GM06990 (cell line): ENCODE results near the gene BEX4.
"Not testable (repeated sequence)": the region's sequence is repeated elsewhere in the genome, so short reads cannot be mapped to it uniquely, and the experiment has no call there.

Experiments used
- DNase-seq: peaks from one replicate; pipeline ENCODE4 v3.0.0-alpha.2; 2011; ENCODE audit not compliant: insufficient read length; ENCODE audit errors: extremely low read depth
- H3K27me3 ChIP-seq: replicated peaks from 2 replicates; pipeline ENCODE4 v1.6.0; 2011; ENCODE audit warnings: low read length; ENCODE audit not compliant: control insufficient read depth, insufficient read depth
- H3K36me3 ChIP-seq: 2 replicates; pipeline ENCODE4 v1.5.1; 2011; ENCODE audit warnings: low read length; ENCODE audit not compliant: control insufficient read depth, insufficient read depth
- H3K4me3 ChIP-seq: replicated peaks from 2 replicates; pipeline ENCODE4 v1.5.1; 2011; ENCODE audit warnings: low read depth, mild to moderate bottlenecking, control low read depth, low read length
- TF ChIP-seq, protein P1 (sequence below): IDR thresholded peaks from 2 replicates; pipeline ENCODE4 v1.5.1; 2011; ENCODE audit warnings: low read length, control low read depth, mild to moderate bottlenecking, inconsistent platforms; ENCODE audit not compliant: insufficient read depth, poor library complexity, severe bottlenecking

The BEX4 gene

DNA sequence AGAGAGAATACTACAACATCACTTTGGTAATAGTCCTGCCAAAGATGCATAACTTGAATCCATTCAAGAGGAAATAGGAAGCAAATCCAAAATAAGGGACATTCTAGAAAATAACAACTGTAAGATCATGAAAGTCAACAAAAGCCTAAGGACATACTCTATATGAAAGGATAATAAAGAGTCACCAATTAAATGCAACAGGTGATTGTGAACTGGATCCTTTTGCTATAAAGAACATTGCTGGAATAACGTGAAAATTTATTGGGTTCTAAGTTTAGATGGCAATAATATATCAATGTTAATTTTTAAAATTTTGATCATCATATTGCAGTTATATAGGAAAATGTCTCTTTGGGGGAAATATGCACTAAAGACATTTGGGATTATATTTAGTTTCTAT lies 20.0 kb downstream of the BEX4 start:
- DNase-seq: no peak
- H3K27me3 ChIP-seq: no peaks in the 10 kb centered on the region
- H3K4me3 ChIP-seq: no peak overlapping the region
- H3K36me3 ChIP-seq: no peaks in the 10 kb centered on the region
- TF ChIP-seq, protein P1, sequence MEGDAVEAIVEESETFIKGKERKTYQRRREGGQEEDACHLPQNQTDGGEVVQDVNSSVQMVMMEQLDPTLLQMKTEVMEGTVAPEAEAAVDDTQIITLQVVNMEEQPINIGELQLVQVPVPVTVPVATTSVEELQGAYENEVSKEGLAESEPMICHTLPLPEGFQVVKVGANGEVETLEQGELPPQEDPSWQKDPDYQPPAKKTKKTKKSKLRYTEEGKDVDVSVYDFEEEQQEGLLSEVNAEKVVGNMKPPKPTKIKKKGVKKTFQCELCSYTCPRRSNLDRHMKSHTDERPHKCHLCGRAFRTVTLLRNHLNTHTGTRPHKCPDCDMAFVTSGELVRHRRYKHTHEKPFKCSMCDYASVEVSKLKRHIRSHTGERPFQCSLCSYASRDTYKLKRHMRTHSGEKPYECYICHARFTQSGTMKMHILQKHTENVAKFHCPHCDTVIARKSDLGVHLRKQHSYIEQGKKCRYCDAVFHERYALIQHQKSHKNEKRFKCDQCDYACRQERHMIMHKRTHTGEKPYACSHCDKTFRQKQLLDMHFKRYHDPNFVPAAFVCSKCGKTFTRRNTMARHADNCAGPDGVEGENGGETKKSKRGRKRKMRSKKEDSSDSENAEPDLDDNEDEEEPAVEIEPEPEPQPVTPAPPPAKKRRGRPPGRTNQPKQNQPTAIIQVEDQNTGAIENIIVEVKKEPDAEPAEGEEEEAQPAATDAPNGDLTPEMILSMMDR: no peak

DNA sequence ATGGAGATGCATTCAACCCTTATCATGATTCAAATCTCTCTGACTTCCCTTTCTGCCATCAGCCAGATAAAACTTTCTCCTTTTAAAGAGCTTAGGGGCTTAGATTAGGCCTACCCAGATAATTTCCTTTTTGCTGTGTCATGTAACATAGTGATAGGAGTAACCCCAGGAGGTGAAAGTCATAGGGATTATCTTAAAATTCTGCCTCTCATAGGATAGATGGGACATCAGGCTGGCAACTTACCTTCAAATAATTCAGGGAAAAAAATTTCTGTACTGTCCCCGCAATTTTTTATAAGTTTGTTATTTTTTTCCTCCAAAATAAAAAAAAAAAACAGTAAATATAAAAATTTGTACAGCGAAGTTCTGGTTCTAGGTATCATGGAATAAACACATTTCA lies 20.7 kb downstream of the BEX4 start:
- H3K27me3 ChIP-seq, DNase-seq, H3K4me3 ChIP-seq, H3K36me3 ChIP-seq: not testable (repeated sequence)

DNA sequence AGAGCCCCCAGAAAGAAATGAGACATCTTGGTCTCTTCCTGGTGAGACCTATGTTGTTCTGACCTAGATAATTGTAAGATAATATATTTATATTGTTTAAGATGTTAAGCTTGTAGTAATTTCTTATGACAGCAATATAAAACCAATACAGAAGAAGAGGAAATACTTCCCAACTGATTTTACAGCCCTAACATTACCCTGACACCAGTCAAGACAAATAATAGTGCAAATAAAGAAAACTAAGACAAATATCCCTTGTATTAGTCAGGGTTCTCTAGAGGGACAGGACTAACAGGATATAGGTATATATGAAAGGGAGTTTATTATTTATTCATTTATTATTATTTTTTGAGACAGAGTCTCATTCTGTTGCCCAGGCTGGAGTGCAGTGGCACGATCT lies 21.4 kb downstream of the BEX4 start:
- Histone ChIP-seq H3K4me3 (no peak overlapping the region), H3K27me3 (no peaks in the 10 kb centered on the region), H3K36me3 (no peaks in the 10 kb centered on the region)
- DNase-seq: no peak
- TF ChIP-seq, protein P1: no peak

DNA sequence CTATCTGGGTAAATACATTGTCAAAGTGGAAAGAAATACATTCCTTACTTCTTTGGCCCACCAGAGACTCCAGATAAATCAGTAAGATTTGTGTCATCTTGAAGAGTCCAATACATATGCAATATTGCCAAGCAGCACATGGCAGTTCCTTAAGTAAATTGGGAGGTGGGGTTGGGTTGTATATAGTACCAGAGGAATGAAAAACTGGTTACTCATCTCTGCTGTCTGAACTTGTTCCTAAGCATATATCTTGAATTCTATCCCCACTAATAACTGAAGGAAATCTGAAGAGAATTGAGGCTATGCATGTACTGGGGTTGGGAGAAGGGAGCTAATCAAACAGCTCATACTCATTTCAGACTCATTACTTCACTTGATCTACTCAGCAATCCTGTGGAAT lies 25.2 kb downstream of the BEX4 start:
- TF ChIP-seq, protein P1: no peak
- Histone ChIP-seq H3K36me3 (no peaks in the 10 kb centered on the region), H3K4me3 (no peak overlapping the region), H3K27me3 (no peaks in the 10 kb centered on the region)
- DNase-seq: no peak

DNA sequence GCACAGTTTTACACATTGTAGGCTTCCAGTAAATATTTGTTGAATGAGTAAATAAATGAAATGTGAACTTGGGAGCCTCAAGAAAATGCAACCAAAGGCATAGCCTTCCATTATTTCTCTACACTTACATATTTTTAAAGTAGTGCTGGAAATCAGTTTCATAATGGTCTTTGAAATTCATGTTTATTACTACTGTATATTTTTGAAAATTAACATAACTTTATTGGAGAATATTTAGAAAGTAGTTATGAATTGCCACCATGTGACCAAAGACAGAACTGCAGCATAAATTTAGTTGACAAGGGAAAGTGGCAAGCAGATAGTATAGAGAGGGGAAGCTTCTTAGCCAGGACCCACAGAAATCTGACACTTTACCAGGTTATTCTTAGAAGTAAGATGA lies 33.6 kb downstream of the BEX4 start:
- Histone ChIP-seq H3K36me3 (no peaks in the 10 kb centered on the region), H3K27me3 (no peaks in the 10 kb centered on the region), H3K4me3 (no peak overlapping the region)
- DNase-seq: no peak
- TF ChIP-seq, protein P1: peak; percentile 28

DNA sequence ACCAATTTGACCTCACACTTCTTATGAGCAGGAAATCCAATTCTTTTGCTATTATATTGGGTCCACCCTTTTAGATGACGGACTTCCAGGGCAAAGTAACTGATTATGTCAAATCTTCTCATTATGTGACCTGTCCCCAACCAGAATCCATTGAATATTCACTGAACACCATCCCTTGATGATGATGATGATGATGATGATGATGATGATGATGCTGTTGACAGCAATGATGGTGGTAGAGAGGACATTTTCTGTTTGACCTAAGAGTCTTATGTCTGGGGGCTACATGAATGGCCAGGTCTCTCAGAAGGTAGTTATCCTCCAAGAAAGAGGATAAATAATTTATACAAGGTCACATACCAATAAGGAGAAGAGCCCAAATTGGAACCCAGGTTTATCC lies 34.9 kb downstream of the BEX4 start:
- H3K36me3 ChIP-seq: no peaks in the 10 kb centered on the region
- H3K27me3 ChIP-seq: no peaks in the 10 kb centered on the region
- TF ChIP-seq, protein P1: no peak
- no peak overlapping the region for H3K4me3 ChIP-seq
- DNase-seq: no peak
